GM19397 (cell line): ENCODE measurements around the gene BPIFA2.
"Not testable (repeated sequence)": the region's sequence is repeated elsewhere in the genome, so short reads cannot be mapped to it uniquely, and the experiment has no call there.

ENCODE experiments used
- ATAC-seq: cut with Tn5 transposase; IDR thresholded peaks from one replicate; pipeline ENCODE4 v1.9.1; 2021; ENCODE audit warnings: mild to moderate bottlenecking, moderate library complexity; ENCODE audit not compliant: unreplicated experiment

BPIFA2 gene

GRCh38 chr20:33167859-33168258, at the start of gene BPIFA2:
TSS of gene BPIFA2 (plus strand) at chr20:33168159. CDS start at chr20:33169146, 987 bp downstream.
- no peak for ATAC-seq

DNA sequence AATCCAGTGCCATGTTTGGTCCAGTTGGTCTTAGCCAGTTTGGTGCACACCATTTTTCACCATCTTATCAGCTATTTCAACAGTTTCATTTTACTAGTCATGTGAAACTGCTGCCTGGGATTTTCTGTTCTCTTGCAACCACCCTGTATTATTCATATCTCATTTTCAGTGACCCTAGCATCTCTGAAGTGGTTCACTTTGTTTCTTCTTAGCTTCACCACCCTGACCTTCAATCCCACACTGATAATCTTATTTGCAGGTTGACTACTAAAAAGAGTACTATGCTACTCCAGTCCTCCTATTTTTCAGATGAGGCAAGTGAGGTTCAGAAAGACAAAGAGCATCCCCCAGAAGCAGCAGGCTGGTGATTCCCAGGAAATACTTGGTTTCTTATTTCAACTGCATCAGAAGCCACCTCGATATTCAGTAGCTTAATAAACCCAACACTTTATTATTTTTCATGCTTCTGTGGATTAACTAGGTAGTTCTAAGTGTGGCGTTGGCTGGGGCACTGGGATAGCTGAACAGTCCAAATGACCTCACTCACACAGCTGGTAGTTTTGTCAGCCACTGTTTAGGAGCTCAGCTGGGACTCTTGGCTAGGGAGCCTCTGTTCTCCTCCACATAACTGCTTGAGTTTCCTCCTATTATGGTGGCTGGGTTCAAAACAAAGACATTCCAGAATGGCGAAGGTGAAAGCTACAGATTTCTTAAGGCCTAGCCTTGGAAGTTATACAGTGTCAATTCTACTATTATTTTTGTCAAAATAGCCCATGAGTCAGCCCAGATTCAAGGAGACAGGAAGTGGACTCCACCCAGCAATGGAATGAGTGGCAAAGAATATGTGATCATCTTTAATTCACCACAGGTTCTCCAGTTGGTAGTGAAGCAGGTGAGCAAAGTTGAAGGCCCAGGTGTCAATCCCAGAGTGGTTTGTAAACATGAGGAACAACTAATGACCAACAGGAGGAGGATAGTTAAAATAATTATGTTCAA, 47.9 kb upstream of the BPIFA2 start:
- ATAC-seq = no peak

GRCh38 chr20:33120934-33121333, 47.0 kb upstream of the BPIFA2 start:
- no peak for ATAC-seq

GRCh38 chr20:33122297-33122696, 45.7 kb upstream of the BPIFA2 start:
- not testable (repeated sequence) for ATAC-seq

- ATAC-seq = no peak
Measured at GRCh38 chr20:33124261-33124660, 43.7 kb upstream of the BPIFA2 start.

DNA sequence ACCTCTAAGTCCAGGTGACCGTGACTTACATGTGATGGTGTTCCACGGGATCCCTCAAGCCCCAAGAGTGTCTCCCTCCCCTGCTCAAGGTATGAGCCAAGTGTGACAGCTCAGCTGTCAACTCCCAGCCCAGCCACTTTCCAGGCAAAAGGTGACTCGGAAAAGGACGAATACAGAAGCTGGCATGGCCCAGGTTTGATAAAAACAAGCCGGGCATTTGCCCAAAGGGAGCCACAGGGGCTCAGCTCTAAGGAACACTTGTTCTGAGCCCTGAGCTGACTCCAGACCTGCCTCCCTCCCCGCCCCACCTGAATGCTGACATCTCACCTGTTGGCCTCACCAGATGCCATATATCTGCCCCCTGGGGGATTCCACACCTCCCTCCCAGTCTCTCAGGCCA, 43.0 kb upstream of the BPIFA2 start:
- ATAC-seq = no peak

DNA sequence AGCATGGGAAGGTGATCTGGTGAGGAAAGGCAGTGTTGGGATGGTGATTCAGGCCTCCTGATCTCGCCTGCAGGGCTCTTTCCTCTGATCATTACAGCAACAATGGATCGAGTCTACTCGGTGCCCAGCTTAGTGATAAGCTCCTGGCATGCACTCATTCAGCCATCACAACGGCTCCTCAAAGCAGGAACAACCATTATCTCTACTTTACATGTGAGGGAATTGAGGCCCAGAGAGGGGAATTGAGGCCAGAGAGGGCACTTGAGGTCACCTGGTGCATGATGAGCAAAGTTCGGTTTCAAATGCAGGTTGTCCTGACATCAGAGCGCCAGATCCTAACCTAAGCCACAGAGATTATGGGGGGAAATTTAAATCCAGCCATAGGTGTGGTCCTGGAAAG, 42.0 kb upstream of the BPIFA2 start:
- ATAC-seq = no peak

DNA sequence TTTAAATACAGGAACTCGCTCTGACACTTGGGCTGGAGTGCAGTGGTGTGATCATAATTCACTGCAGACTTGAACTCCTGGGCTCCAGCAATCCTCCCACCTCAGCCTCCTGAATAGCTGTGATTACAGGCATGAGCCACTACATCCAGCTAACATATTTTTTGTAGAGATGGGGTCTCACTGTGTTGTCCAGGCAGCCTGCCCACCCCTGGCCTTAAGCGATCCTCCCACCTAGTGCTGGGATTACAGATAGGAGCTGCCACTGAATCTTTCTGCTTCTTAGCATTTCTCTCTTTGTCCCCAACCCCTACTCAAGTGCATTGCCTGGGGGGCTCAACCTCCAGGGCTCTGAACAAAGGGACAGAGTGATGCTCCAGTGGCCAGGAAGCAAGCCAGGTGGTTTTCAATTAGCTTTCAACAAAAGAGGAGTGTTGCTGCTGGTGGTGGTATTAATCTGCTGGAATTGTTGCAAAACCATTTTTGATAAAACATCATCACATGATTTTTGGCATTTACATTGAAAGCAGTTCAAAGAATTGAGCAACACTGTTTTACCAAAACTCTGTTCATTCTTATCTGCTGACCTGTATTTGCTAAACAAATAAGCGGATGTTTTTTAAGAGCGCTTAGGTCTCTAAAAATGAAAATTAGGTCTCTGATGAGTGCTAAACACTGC, 40.4 kb upstream of the BPIFA2 start:
- ATAC-seq = no peak

- ATAC-seq = no peak
Measured at GRCh38 chr20:33130568-33131061, 37.3 kb upstream of the BPIFA2 start.

DNA sequence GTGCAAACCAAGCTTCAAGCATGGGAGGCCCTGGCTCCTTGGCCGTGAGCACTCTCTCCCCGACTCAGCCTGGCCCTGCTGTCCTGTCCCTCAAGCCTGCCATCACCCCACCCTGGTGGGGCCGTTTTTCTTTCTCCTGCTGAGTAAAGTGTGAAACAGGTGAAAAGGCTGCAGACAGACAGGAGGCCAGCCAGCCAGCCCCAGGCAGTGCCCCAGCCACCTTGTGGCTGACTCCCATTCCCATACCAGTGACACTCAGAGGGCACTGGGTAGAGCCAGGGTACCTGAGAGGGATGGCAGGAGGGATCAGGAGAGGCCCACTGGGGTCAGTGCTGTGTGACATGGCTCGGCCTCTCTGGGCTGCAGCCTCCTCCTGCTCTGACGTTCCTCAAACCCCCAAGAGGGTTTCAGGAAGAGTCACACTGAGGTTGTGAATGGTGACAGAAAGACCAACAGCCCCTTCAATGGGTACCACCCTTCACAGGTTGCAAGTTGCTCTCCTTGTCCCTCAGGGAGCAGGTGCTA, 35.9 kb upstream of the BPIFA2 start:
- ATAC-seq = no peak

- no peak for ATAC-seq
Measured at GRCh38 chr20:33132513-33133372, 35.2 kb upstream of the BPIFA2 start.

GRCh38 chr20:33133373-33133941, 34.5 kb upstream of the BPIFA2 start:
- no peak for ATAC-seq

GRCh38 chr20:33137195-33137594, 30.8 kb upstream of the BPIFA2 start:
- ATAC-seq = no peak

- no peak for ATAC-seq
Measured at GRCh38 chr20:33139467-33139866, 28.5 kb upstream of the BPIFA2 start.

DNA sequence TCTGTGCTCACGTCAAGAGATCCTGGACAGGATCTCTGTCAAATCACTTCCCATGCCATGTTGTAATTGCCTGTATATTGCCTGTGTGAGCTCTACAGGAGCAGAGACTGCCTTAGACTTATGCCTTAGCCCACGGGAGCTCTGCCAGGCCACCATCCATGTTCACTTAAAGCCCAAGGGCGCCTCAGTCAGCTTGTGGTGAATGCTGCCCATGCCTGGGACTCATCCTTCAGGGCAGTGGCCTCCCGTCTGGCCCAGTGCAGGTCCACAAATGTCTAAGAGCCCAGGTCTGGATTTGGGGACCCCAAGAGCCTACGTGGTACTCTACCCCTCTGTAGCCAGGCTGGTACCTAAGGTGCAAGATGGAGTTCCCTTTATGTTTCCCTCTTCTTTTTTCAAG, 22.4 kb upstream of the BPIFA2 start:
- no peak for ATAC-seq

- ATAC-seq = no peak
Measured at GRCh38 chr20:33147299-33147698, 20.7 kb upstream of the BPIFA2 start.

DNA sequence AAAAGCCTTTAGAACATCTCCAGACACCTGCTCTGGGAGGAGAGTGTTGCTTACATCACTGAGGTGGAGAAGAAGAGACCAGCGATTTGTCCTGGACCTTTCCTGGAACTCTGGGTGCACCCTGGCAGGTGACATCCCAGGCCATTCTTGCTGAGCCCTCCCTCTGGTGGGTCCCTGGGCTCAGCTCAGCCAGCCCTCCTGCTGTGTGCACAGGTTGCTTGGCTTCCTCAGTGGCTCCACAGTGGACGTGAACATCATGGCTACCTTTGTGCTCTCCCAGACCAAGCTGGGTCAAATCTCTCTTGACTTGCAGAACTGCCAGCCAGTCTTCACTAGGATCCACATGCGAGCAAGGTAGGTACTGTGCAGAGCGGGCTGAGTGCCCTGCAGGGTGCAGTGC, 19.9 kb upstream of the BPIFA2 start:
- ATAC-seq = no peak

DNA sequence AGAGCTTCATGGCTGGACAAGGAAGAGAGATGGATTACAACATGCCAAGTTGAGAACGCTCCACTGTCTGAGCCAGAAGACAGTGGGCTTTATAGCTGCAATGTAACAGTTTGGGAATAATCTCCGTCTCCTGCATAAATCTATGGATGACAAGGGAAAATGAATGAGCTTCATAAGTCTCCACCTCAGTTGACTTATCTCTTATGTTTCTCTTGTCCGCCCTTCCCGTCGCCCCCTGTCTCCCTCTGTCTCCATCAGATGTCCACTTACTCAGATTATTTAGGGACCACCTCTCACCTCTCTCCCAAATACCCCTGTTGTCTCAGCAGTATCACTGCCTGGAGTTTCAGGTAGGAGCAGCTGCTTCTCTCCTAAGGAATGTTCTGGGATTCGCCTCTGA, 13.7 kb upstream of the BPIFA2 start:
- ATAC-seq = no peak

- ATAC-seq = no peak
Measured at GRCh38 chr20:33158637-33159385, 9.1 kb upstream of the BPIFA2 start.

DNA sequence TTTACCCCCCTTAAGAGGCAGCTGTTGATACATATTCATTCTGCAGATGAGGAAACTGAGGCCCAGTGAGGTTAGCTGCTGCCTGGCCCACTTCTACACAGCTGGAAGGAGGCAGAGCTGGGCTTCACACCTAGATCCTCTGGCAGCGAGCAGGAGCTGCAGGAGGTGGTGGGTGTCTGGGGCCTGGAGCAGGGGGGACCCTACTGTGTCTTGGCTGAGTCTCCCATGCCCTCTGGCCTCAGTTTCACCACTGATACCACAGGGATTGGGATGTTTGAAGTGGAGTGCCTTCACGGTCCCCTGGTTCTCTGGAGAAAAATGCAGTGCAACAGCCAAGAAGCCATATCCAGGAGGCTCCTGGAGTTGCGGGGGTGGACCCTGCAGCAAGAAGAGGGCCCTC, 8.2 kb upstream of the BPIFA2 start:
- ATAC-seq = no peak
